Body of pancreas (tissue), 4 donors: ENCODE measurements around the gene PTPRN2. TPM values are rescaled to one million over a fixed set of nuclear protein-coding genes. Genes with fewer than 3 reads are reported as not detected.
A peak's percentile ranks its signal among the peaks of the same experiment; 100 is the strongest.

ENCODE experiments used
- ATAC-seq: fragments of 150-250 bp; one replicate; pipeline ENCODE4 v1.9.1; 2016
- DNase-seq, 4 donors: peaks; one replicate each; pipeline ENCODE4 v3.0.0-alpha.2; 2019
- H3K27ac ChIP-seq, 4 donors: fragments of 200-600 bp; sonication (generic); 1 replicate in 3 of 4; 2 replicates in 1 of 4; pipeline versions ENCODE4 v1.5.1 to v1.6.1; 2016 to 2019; ENCODE audit warnings: mild to moderate bottlenecking in 1 of 4, mixed read lengths in 1 of 4, moderate library complexity in 1 of 4
- H3K27me3 ChIP-seq, 2 donors: fragments of 200-600 bp; sonication (generic); one replicate each; pipeline ENCODE4 v1.6.0; 2016; ENCODE audit warnings: mild to moderate bottlenecking in 1 of 2
- H3K36me3 ChIP-seq, 2 donors: fragments of 200-600 bp; sonication (generic); replicated peaks in 1 of 2; 2 replicates each; pipeline ENCODE4 v1.5.1; 2016; ENCODE audit warnings: low read depth in 2 of 2; ENCODE audit not compliant: insufficient read depth in 1 of 2
- H3K4me1 ChIP-seq: fragments of 200-600 bp; sonication (generic); one replicate; pipeline ENCODE4 v1.6.0; 2016
- H3K4me3 ChIP-seq, 2 donors: fragments of 200-600 bp; sonication (generic); 1 replicate in 1 of 2; 2 replicates in 1 of 2; pipeline ENCODE4 v1.5.1; 2016 to 2019
- H3K9me3 ChIP-seq, 3 donors: fragments of 200-600 bp; sonication (generic); 1 replicate in 2 of 3; 2 replicates in 1 of 3; pipeline ENCODE4 v1.5.1; 2016
- POLR2A ChIP-seq, 3 donors: fragments of 450-650 bp; IDR thresholded peaks; one replicate each; pipeline ENCODE4 v1.6.1; 2016; ENCODE audit warnings: antibody characterized with exemption in 3 of 3, mild to moderate bottlenecking in 2 of 3
- WGBS, 2 donors: methylation state at CpG; one replicate each; pipeline ENCODE4 v1.1.5; 2017; 5-methylcytosine and 5-hydroxymethylcytosine counted together
- intact Hi-C: fragments of 100-400 bp; cut with DNase I; formaldehyde crosslinking; loops from one replicate; pipeline ENCODE4 v1.15.1; 2023
- total RNA-seq, 2 donors: library from RNA; depleted of rRNA; stranded (reverse); fragments of >200 nt; gene quantifications; one replicate each; pipeline ENCODE4 v1.1.0, GENCODE V29; 2016
- TF ChIP-seq, protein P1 (sequence below), 7 experiments: fragments of 450-650 bp in 4 of 7; fragments of 200-600 bp in 3 of 7; sonication (generic) in 3 of 7; IDR thresholded peaks; one replicate each; pipeline ENCODE4 v1.5.1; 2016 to 2019; ENCODE audit warnings: antibody characterized with exemption in 7 of 7

The PTPRN2 gene
- total RNA-seq, 2 donors from 2014 or later = 31.6 to 76.1 TPM

DNA sequence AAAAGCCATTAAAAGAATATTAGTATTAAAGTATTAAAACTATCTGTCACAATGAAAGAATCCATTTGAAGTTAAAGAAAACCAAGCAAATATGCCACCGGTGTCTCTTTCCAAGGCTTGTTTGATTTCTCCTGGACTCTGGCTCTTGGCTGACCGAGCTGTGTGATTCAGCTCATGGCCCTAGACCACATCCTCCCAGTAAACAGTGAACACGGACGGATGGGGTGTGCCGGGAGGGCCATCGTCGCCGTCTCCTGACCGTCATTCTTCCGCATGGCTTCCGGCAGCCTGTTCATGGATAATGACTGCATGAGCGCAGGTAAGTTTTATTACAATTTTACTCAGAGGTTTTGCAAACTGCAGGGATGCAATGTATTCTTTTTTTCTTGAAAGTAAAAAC, 1032.3 kb downstream of the PTPRN2 start:
- DNase-seq = peak in 1 of 4 donors; percentile 13
- Histone ChIP-seq H3K27me3 (no peaks in the 10 kb centered on the region), H3K36me3 (no peaks in the 10 kb centered on the region), H3K4me1 (no peaks in the 10 kb centered on the region), H3K27ac (no peak overlapping the region), H3K9me3 (no peaks in the 10 kb centered on the region), H3K4me3 (no peak overlapping the region)
- 78 to 92% methylated on average over 12 of the region's 12 CpGs for WGBS, 2 donors
- intact Hi-C loops = no loop called here
- TF ChIP-seq, protein P1, sequence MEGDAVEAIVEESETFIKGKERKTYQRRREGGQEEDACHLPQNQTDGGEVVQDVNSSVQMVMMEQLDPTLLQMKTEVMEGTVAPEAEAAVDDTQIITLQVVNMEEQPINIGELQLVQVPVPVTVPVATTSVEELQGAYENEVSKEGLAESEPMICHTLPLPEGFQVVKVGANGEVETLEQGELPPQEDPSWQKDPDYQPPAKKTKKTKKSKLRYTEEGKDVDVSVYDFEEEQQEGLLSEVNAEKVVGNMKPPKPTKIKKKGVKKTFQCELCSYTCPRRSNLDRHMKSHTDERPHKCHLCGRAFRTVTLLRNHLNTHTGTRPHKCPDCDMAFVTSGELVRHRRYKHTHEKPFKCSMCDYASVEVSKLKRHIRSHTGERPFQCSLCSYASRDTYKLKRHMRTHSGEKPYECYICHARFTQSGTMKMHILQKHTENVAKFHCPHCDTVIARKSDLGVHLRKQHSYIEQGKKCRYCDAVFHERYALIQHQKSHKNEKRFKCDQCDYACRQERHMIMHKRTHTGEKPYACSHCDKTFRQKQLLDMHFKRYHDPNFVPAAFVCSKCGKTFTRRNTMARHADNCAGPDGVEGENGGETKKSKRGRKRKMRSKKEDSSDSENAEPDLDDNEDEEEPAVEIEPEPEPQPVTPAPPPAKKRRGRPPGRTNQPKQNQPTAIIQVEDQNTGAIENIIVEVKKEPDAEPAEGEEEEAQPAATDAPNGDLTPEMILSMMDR (IDR thresholded peaks at IDR 0.05) = no peak
- no peak for TF ChIP-seq POLR2A (IDR thresholded peaks at IDR 0.05)
- ATAC-seq = no peak

DNA sequence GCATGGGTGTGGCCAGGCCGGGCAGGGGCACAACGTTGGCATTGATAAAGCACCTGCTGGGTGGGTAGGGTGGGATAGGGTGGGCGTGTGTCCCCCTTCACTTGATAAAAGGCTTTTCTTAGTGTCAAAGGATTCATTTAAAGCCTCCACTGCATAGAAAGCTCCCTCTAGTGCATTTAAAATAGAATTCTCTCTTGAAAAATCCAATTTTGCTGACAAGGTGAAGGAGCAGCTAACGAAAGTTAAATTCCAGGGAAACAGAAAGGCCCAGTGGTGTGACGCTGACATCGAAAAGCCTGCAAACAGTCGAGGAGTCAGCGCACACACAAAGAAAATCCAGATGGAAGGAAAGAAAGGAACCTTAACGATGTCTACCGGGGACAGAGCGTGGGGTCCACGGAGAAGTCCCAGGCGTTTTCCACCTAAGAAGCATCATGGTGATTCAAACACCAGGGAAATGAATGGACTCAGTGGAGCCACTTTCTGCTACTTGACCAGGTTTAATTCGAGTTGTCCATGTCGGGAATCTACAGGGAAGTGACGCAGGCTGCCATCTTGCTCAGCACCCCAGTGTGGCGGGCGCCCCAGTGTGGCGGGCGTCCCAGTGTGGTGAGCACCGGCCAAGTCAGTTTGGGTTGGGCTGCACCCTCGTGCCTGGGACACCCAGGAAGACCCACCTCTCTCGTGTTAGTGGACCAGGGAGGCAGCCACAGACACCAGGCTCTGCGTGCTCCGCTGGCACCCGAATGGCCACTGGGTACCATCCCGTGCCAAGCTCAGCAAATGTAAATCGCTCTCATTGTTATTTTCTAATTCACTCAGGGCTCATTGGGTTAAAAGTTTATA, 1033.0 kb downstream of the PTPRN2 start:
- TF ChIP-seq, protein P1 (IDR thresholded peaks at IDR 0.05) = no peak
- TF ChIP-seq POLR2A (IDR thresholded peaks at IDR 0.05) = no peak
- ATAC-seq = no peak
- Histone ChIP-seq H3K36me3 (no peaks in the 10 kb centered on the region), H3K9me3 (no peaks in the 10 kb centered on the region), H3K27ac (no peak overlapping the region), H3K4me1 (no peaks in the 10 kb centered on the region), H3K27me3 (no peaks in the 10 kb centered on the region), H3K4me3 (no peak overlapping the region)
- intact Hi-C loops = no loop called here
- 87 to 92% methylated on average over 26 to 28 of the region's 28 CpGs for WGBS, 2 donors
- no peak for DNase-seq

DNA sequence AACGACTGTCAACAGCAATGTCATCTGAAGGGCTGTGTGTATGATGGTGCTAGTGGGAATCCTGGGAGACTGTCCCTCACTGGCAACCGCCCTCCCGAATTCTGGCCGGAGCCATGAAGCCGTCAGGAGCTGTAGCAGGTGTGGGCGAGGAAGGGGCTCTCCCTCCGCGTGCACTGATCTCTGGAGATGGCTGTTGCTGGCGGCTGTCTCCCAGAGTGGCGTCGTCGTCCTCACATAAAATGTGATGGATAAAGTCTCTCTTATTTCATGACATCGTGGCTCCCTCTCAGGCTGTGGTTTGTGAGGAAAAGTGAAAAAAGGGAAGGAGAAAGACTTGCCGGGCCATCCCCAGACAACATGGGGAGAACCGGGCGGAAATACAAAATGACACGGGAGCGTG, 1034.4 kb downstream of the PTPRN2 start:
- Histone ChIP-seq H3K36me3 (no peaks in the 10 kb centered on the region), H3K27ac (no peak overlapping the region), H3K9me3 (no peaks in the 10 kb centered on the region), H3K27me3 (no peaks in the 10 kb centered on the region), H3K4me1 (no peaks in the 10 kb centered on the region), H3K4me3 (no peak overlapping the region)
- ATAC-seq (no peak), DNase-seq (no peak)
- WGBS, 2 donors = 86 to 90% methylated on average over 18 of the region's 18 CpGs
- TF ChIP-seq, protein P1 (IDR thresholded peaks at IDR 0.05) = no peak
- no peak for TF ChIP-seq POLR2A (IDR thresholded peaks at IDR 0.05)
- intact Hi-C loops = no loop called here

DNA sequence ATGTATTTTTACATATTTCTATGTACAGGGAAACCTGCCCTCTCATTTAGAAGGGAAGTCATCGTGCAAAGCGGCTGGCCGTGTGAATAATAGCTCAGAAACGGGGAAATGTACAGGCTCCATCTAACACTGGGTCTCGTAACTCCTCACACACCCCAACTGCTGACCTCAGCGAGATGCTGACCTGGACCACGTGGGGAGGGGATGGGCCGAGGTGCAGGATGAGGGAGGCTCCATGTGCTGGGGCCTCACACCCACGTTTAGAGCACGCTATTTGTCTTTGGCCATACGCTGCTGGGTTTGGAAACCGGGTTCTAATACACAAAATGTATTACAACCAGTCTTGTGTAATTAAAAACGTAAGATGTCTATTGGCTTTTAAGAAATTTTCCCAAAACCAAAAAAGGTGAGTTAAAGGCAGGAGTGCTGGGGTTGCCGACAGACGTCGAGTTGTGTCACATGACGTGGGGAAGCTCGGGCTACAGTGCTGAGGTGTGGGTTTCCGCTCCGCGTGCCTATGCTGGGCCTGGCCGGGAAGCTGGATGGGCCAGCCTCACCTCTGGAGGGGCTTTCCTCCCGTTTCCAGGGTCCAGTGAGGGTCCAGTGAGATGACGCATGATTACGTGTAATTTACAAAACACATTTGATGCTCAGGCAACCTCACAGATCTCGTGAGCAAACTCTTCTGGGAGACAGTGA, 1035.2 kb downstream of the PTPRN2 start:
- Histone ChIP-seq H3K4me1 (no peaks in the 10 kb centered on the region), H3K4me3 (no peak overlapping the region), H3K36me3 (no peaks in the 10 kb centered on the region), H3K9me3 (no peaks in the 10 kb centered on the region), H3K27me3 (no peaks in the 10 kb centered on the region), H3K27ac (no peak overlapping the region)
- intact Hi-C loops = no loop called here
- TF ChIP-seq, protein P1 (IDR thresholded peaks at IDR 0.05) = no peak
- TF ChIP-seq POLR2A (IDR thresholded peaks at IDR 0.05) = no peak
- no peak for DNase-seq
- no peak for ATAC-seq
- WGBS, 2 donors = 89 to 92% methylated on average over 26 of the region's 26 CpGs
